Fibroblast of lung (primary cell): ENCODE measurements around the gene SLC16A5.

Experiments used
- EZH2 ChIP-seq: IDR thresholded peaks from 2 replicates; pipeline ENCODE4 v1.5.1; 2012; ENCODE audit warnings: low read length, control low read depth, mild to moderate bottlenecking; ENCODE audit errors: missing control alignments
- TF ChIP-seq, protein P1 (sequence below), 2 donors: IDR thresholded peaks in 1 of 2; conservative IDR thresholded peaks in 1 of 2; 1 replicate in 1 of 2; 2 replicates in 1 of 2; pipeline ENCODE4 v1.5.1; 2011 to 2012; ENCODE audit warnings: low read length in 2 of 2, control low read depth in 1 of 2, inconsistent platforms in 1 of 2, low read depth in 1 of 2, mild to moderate bottlenecking in 1 of 2

DNA sequence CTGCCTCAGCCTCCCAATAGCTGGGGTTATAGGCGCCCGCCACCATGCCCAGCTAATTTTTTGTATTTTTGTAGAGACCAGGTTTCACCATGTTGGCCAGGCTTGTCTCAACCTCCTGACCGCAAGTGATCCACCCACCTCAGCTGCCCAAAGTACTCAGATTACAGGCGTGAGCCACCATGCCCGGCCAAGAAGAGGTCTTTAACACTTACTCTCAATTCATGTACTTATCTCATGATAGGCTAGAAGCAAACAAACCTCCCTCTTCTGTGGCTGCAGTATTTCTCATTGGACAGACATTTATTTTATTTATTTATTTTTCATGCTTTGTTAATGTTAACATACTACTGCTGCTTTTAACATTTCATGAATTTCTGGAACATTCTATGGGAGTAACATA lies 50.8 kb downstream of the SLC16A5 start:
- TF ChIP-seq, protein P1, sequence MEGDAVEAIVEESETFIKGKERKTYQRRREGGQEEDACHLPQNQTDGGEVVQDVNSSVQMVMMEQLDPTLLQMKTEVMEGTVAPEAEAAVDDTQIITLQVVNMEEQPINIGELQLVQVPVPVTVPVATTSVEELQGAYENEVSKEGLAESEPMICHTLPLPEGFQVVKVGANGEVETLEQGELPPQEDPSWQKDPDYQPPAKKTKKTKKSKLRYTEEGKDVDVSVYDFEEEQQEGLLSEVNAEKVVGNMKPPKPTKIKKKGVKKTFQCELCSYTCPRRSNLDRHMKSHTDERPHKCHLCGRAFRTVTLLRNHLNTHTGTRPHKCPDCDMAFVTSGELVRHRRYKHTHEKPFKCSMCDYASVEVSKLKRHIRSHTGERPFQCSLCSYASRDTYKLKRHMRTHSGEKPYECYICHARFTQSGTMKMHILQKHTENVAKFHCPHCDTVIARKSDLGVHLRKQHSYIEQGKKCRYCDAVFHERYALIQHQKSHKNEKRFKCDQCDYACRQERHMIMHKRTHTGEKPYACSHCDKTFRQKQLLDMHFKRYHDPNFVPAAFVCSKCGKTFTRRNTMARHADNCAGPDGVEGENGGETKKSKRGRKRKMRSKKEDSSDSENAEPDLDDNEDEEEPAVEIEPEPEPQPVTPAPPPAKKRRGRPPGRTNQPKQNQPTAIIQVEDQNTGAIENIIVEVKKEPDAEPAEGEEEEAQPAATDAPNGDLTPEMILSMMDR (conservative IDR thresholded peaks at IDR 0.05 in 1 of 2, IDR thresholded peaks at IDR 0.05 in 1 of 2; ENCODE audit: low read depth in 1 of 2, low read length in 2 of 2): no peak
- TF ChIP-seq EZH2: no peak
